ENCODE data around the gene SLC4A4.

The SLC4A4 gene

GRCh38 chr4:71343670-71344466 is 5.0 kb downstream of the SLC4A4 start:
- DNase-seq (no peak), ATAC-seq (ENCODE audit: insufficient read depth, low read depth) (no peak)
- H3K9me3 ChIP-seq (ENCODE audit: insufficient read depth, low read length, severe bottlenecking): no peaks in the 10 kb centered on the region
- no peaks in the 10 kb centered on the region for H3K79me2 ChIP-seq (ENCODE audit: insufficient read depth, low read length)
- no peak overlapping the region for H3K9ac ChIP-seq (ENCODE audit: low read depth, low read length)
- no peak overlapping the region for H3K4me3 ChIP-seq (ENCODE audit: low read depth in 1 of 2, low read length in 2 of 2)
- no peaks in the 10 kb centered on the region for H4K20me1 ChIP-seq (ENCODE audit: insufficient read depth, low read length)
- H3K4me2 ChIP-seq (ENCODE audit: insufficient read depth, low read length): no peak overlapping the region
- H2AFZ ChIP-seq (ENCODE audit: low read depth, low read length): no peak overlapping the region
- H3K36me3 ChIP-seq (ENCODE audit: insufficient read depth, low read length): no peaks in the 10 kb centered on the region
- H3K27me3 ChIP-seq (ENCODE audit: insufficient read depth, low read length, poor library complexity): no peaks in the 10 kb centered on the region
- H3K4me1 ChIP-seq (ENCODE audit: insufficient read depth, low read length): no peaks in the 10 kb centered on the region
- no peak for TF ChIP-seq EZH2 (IDR thresholded peaks at IDR 0.05; ENCODE audit: borderline replicate concordance, low read depth, low read length, severe bottlenecking)
- no peak for TF ChIP-seq CTCF (IDR thresholded peaks at IDR 0.05; ENCODE audit: borderline replicate concordance, extremely low read depth, low read length, poor library complexity, severe bottlenecking)
- no peak overlapping the region for H3K27ac ChIP-seq (ENCODE audit: low read length)

- Histone ChIP-seq H3K27ac (ENCODE audit: low read length) (no peak overlapping the region), H3K9me3 (ENCODE audit: insufficient read depth, low read length, severe bottlenecking) (no peaks in the 10 kb centered on the region), H3K4me2 (ENCODE audit: insufficient read depth, low read length) (no peak overlapping the region), H3K4me3 (ENCODE audit: low read depth in 1 of 2, low read length in 2 of 2) (no peak overlapping the region), H3K27me3 (ENCODE audit: insufficient read depth, low read length, poor library complexity) (no peaks in the 10 kb centered on the region), H2AFZ (ENCODE audit: low read depth, low read length) (no peak overlapping the region), H3K9ac (ENCODE audit: low read depth, low read length) (no peak overlapping the region), H4K20me1 (ENCODE audit: insufficient read depth, low read length) (no peaks in the 10 kb centered on the region), H3K36me3 (ENCODE audit: insufficient read depth, low read length) (no peaks in the 10 kb centered on the region), H3K4me1 (ENCODE audit: insufficient read depth, low read length) (no peaks in the 10 kb centered on the region), H3K79me2 (ENCODE audit: insufficient read depth, low read length) (no peaks in the 10 kb centered on the region)
- TF ChIP-seq CTCF (IDR thresholded peaks at IDR 0.05; ENCODE audit: borderline replicate concordance, extremely low read depth, low read length, poor library complexity, severe bottlenecking): no peak
- TF ChIP-seq EZH2 (IDR thresholded peaks at IDR 0.05; ENCODE audit: borderline replicate concordance, low read depth, low read length, severe bottlenecking): no peak
- no peak for ATAC-seq (ENCODE audit: insufficient read depth, low read depth)
- DNase-seq: no peak
Observed at GRCh38 chr4:71346710-71347109, 7.9 kb downstream of the SLC4A4 start.

- DNase-seq (no peak), ATAC-seq (ENCODE audit: insufficient read depth, low read depth) (no peak)
- Histone ChIP-seq H2AFZ (ENCODE audit: low read depth, low read length) (no peak overlapping the region), H3K4me3 (ENCODE audit: low read depth in 1 of 2, low read length in 2 of 2) (no peak overlapping the region), H3K4me1 (ENCODE audit: insufficient read depth, low read length) (no peaks in the 10 kb centered on the region), H3K4me2 (ENCODE audit: insufficient read depth, low read length) (no peak overlapping the region), H3K9ac (ENCODE audit: low read depth, low read length) (no peak overlapping the region), H3K9me3 (ENCODE audit: insufficient read depth, low read length, severe bottlenecking) (no peaks in the 10 kb centered on the region), H3K79me2 (ENCODE audit: insufficient read depth, low read length) (no peaks in the 10 kb centered on the region), H3K27me3 (ENCODE audit: insufficient read depth, low read length, poor library complexity) (no peaks in the 10 kb centered on the region), H4K20me1 (ENCODE audit: insufficient read depth, low read length) (no peaks in the 10 kb centered on the region), H3K36me3 (ENCODE audit: insufficient read depth, low read length) (no peaks in the 10 kb centered on the region), H3K27ac (ENCODE audit: low read length) (no peak overlapping the region)
- no peak for TF ChIP-seq EZH2 (IDR thresholded peaks at IDR 0.05; ENCODE audit: borderline replicate concordance, low read depth, low read length, severe bottlenecking)
- no peak for TF ChIP-seq CTCF (IDR thresholded peaks at IDR 0.05; ENCODE audit: borderline replicate concordance, extremely low read depth, low read length, poor library complexity, severe bottlenecking)
Observed at GRCh38 chr4:71348586-71348985, 9.8 kb downstream of the SLC4A4 start.
